ENCODE measurements around the gene MSRB2. TPM values are rescaled to one million over a fixed set of nuclear protein-coding genes. Genes with fewer than 3 reads are reported as not detected.
A peak's percentile ranks its signal among the peaks of the same experiment; 100 is the strongest.

MSRB2 gene
- 15.6 TPM for polyA plus RNA-seq (2013, experiment 1 of 2)
- 15.2 TPM for polyA plus RNA-seq (2013, experiment 2 of 2)

- Histone ChIP-seq H2BK120ac (ENCODE audit: low read depth, low read length) (peak within 1 kb of the TSS; percentile 64), H2BK15ac (ENCODE audit: low read depth, poor library complexity, severe bottlenecking) (peak within 1 kb of the TSS; percentile 37), H3K27ac (ENCODE audit: low read length, poor library complexity, severe bottlenecking) (no peak within 1 kb of the TSS), H4K8ac (ENCODE audit: low read length) (peak within 1 kb of the TSS; percentile 47), H3K27me3 (ENCODE audit: control insufficient read depth in 1 of 2, insufficient read depth in 1 of 2, low read length in 2 of 2) (no peaks in the 10 kb centered on the region), H3K36me3 (ENCODE audit: control insufficient read depth in 1 of 2, insufficient read depth in 2 of 2, low read depth in 1 of 2, low read length in 2 of 2) (no peaks in the 10 kb centered on the region), H4K91ac (ENCODE audit: low read length) (peak within 1 kb of the TSS; percentile 2), H3K4ac (ENCODE audit: low read depth in 1 of 2, low read length in 2 of 2) (peak within 1 kb of the TSS; percentile 60 to 85), H3K4me2 (ENCODE audit: low read length, poor library complexity, severe bottlenecking) (peak within 1 kb of the TSS; percentile 77), H3K9me3 (ENCODE audit: control insufficient read depth, low read length) (peaks cover 5% of the 10 kb centered on the region), H3K79me1 (replicated peaks; ENCODE audit: low read length, poor library complexity, severe bottlenecking) (peaks cover 16% of the 10 kb centered on the region), H3K4me1 (ENCODE audit: control insufficient read depth, insufficient read depth, low read depth, low read length) (peaks cover 4% of the 10 kb centered on the region), H3K23ac (ENCODE audit: low read length in 2 of 2) (peak within 1 kb of the TSS in 1 of 2 experiments; percentile 83), H3K4me3 (ENCODE audit: insufficient read depth in 1 of 2, low read depth in 1 of 2, low read length in 2 of 2) (peak within 1 kb of the TSS; percentile 75 to 87), H3K9ac (ENCODE audit: low read length) (peak within 1 kb of the TSS; percentile 95), H3K14ac (ENCODE audit: low read length in 2 of 2) (peak within 1 kb of the TSS in 1 of 2 experiments; percentile 42), H2AFZ (ENCODE audit: low read depth, low read length) (peak within 1 kb of the TSS; percentile 67), H3K18ac (ENCODE audit: low read depth in 1 of 2, low read length in 2 of 2) (peak within 1 kb of the TSS; percentile 47 to 92), H2AK5ac (ENCODE audit: low read length, severe bottlenecking) (no peak within 1 kb of the TSS), H2BK12ac (ENCODE audit: low read length in 2 of 2) (peak within 1 kb of the TSS; percentile 24 to 50), H2BK5ac (ENCODE audit: low read depth, low read length, poor library complexity, severe bottlenecking) (no peak within 1 kb of the TSS)
- 0% methylated on average over 26 of the region's 50 CpGs for WGBS
- peak; percentile 94 for DNase-seq
These were observed at the start of gene MSRB2 for GRCh38 chr10:23095404-23095965. Gene MSRB2 (plus strand): TSS chr10:23095579. CDS start chr10:23095609, 30 bp downstream.

- Histone ChIP-seq H2BK15ac (ENCODE audit: low read depth, poor library complexity, severe bottlenecking) (no peak overlapping the region), H3K27ac (ENCODE audit: low read length, poor library complexity, severe bottlenecking) (no peak overlapping the region), H4K8ac (ENCODE audit: low read length) (no peak overlapping the region), H3K23ac (ENCODE audit: low read length in 2 of 2) (no peak overlapping the region), H4K91ac (ENCODE audit: low read length) (no peak overlapping the region), H2AFZ (ENCODE audit: low read depth, low read length) (no peak overlapping the region), H3K9ac (ENCODE audit: low read length) (no peak overlapping the region), H3K18ac (ENCODE audit: low read depth in 1 of 2, low read length in 2 of 2) (no peak overlapping the region), H2BK5ac (ENCODE audit: low read depth, low read length, poor library complexity, severe bottlenecking) (no peak overlapping the region), H3K4ac (ENCODE audit: low read depth in 1 of 2, low read length in 2 of 2) (no peak overlapping the region), H3K4me2 (ENCODE audit: low read length, poor library complexity, severe bottlenecking) (no peak overlapping the region), H3K4me3 (ENCODE audit: insufficient read depth in 1 of 2, low read depth in 1 of 2, low read length in 2 of 2) (no peak overlapping the region), H3K79me1 (replicated peaks; ENCODE audit: low read length, poor library complexity, severe bottlenecking) (no peaks in the 10 kb centered on the region), H3K9me3 (ENCODE audit: control insufficient read depth, low read length) (no peaks in the 10 kb centered on the region), H3K27me3 (ENCODE audit: control insufficient read depth in 1 of 2, insufficient read depth in 1 of 2, low read length in 2 of 2) (peaks cover 0 to 3% of the 10 kb centered on the region in 2 experiments), H3K4me1 (ENCODE audit: control insufficient read depth, insufficient read depth, low read depth, low read length) (no peaks in the 10 kb centered on the region), H2BK120ac (ENCODE audit: low read depth, low read length) (no peak overlapping the region), H3K14ac (ENCODE audit: low read length in 2 of 2) (no peak overlapping the region), H2BK12ac (ENCODE audit: low read length in 2 of 2) (no peak overlapping the region), H3K36me3 (ENCODE audit: control insufficient read depth in 1 of 2, insufficient read depth in 2 of 2, low read depth in 1 of 2, low read length in 2 of 2) (no peaks in the 10 kb centered on the region), H2AK5ac (ENCODE audit: low read length, severe bottlenecking) (no peak overlapping the region)
- peak; percentile 20 for DNase-seq
- WGBS: 8% methylated on average over 1 of the region's 4 CpGs
These were observed 49.4 kb upstream of the MSRB2 start for GRCh38 chr10:23046027-23046426.

- H2BK5ac ChIP-seq (ENCODE audit: low read depth, low read length, poor library complexity, severe bottlenecking): no peak overlapping the region
- H2BK12ac ChIP-seq (ENCODE audit: low read length in 2 of 2): peak overlapping the region in 1 of 2 experiments; percentile 76
- H3K36me3 ChIP-seq (ENCODE audit: control insufficient read depth in 1 of 2, insufficient read depth in 2 of 2, low read depth in 1 of 2, low read length in 2 of 2): no peaks in the 10 kb centered on the region
- no peaks in the 10 kb centered on the region for H3K4me1 ChIP-seq (ENCODE audit: control insufficient read depth, insufficient read depth, low read depth, low read length)
- WGBS: 33% methylated on average over 9 of the region's 9 CpGs
- H3K4ac ChIP-seq (ENCODE audit: low read depth in 1 of 2, low read length in 2 of 2): no peak overlapping the region
- H3K27ac ChIP-seq (ENCODE audit: low read length, poor library complexity, severe bottlenecking): no peak overlapping the region
- DNase-seq: peak; percentile 37
- H3K27me3 ChIP-seq (ENCODE audit: control insufficient read depth in 1 of 2, insufficient read depth in 1 of 2, low read length in 2 of 2): peaks cover 0 to 4% of the 10 kb centered on the region in 2 experiments
- no peak overlapping the region for H3K4me3 ChIP-seq (ENCODE audit: insufficient read depth in 1 of 2, low read depth in 1 of 2, low read length in 2 of 2)
- H3K79me1 ChIP-seq (replicated peaks; ENCODE audit: low read length, poor library complexity, severe bottlenecking): no peaks in the 10 kb centered on the region
- H3K23ac ChIP-seq (ENCODE audit: low read length in 2 of 2): no peak overlapping the region
- no peak overlapping the region for H2AK5ac ChIP-seq (ENCODE audit: low read length, severe bottlenecking)
- no peak overlapping the region for H2AFZ ChIP-seq (ENCODE audit: low read depth, low read length)
- no peak overlapping the region for H3K18ac ChIP-seq (ENCODE audit: low read depth in 1 of 2, low read length in 2 of 2)
- H3K9me3 ChIP-seq (ENCODE audit: control insufficient read depth, low read length): no peaks in the 10 kb centered on the region
- H4K91ac ChIP-seq (ENCODE audit: low read length): no peak overlapping the region
- no peak overlapping the region for H2BK15ac ChIP-seq (ENCODE audit: low read depth, poor library complexity, severe bottlenecking)
- no peak overlapping the region for H3K9ac ChIP-seq (ENCODE audit: low read length)
- no peak overlapping the region for H2BK120ac ChIP-seq (ENCODE audit: low read depth, low read length)
- no peak overlapping the region for H3K4me2 ChIP-seq (ENCODE audit: low read length, poor library complexity, severe bottlenecking)
- H4K8ac ChIP-seq (ENCODE audit: low read length): no peak overlapping the region
- no peak overlapping the region for H3K14ac ChIP-seq (ENCODE audit: low read length in 2 of 2)
These were observed 48.0 kb upstream of the MSRB2 start for GRCh38 chr10:23047201-23048050.

GRCh38 chr10:23048191-23048590 is 47.2 kb upstream of the MSRB2 start:
- H4K8ac ChIP-seq (ENCODE audit: low read length): no peak overlapping the region
- no peak overlapping the region for H2BK15ac ChIP-seq (ENCODE audit: low read depth, poor library complexity, severe bottlenecking)
- H2BK120ac ChIP-seq (ENCODE audit: low read depth, low read length): no peak overlapping the region
- no peak overlapping the region for H2AFZ ChIP-seq (ENCODE audit: low read depth, low read length)
- H3K79me1 ChIP-seq (replicated peaks; ENCODE audit: low read length, poor library complexity, severe bottlenecking): no peaks in the 10 kb centered on the region
- H3K18ac ChIP-seq (ENCODE audit: low read depth in 1 of 2, low read length in 2 of 2): no peak overlapping the region
- no peak overlapping the region for H3K9ac ChIP-seq (ENCODE audit: low read length)
- no peak overlapping the region for H3K14ac ChIP-seq (ENCODE audit: low read length in 2 of 2)
- H3K36me3 ChIP-seq (ENCODE audit: control insufficient read depth in 1 of 2, insufficient read depth in 2 of 2, low read depth in 1 of 2, low read length in 2 of 2): no peaks in the 10 kb centered on the region
- H3K23ac ChIP-seq (ENCODE audit: low read length in 2 of 2): no peak overlapping the region
- no peak overlapping the region for H3K4ac ChIP-seq (ENCODE audit: low read depth in 1 of 2, low read length in 2 of 2)
- WGBS: 94% methylated on average over 4 of the region's 4 CpGs
- no peak overlapping the region for H4K91ac ChIP-seq (ENCODE audit: low read length)
- no peaks in the 10 kb centered on the region for H3K9me3 ChIP-seq (ENCODE audit: control insufficient read depth, low read length)
- DNase-seq: no peak
- no peak overlapping the region for H2BK12ac ChIP-seq (ENCODE audit: low read length in 2 of 2)
- no peaks in the 10 kb centered on the region for H3K4me1 ChIP-seq (ENCODE audit: control insufficient read depth, insufficient read depth, low read depth, low read length)
- H2BK5ac ChIP-seq (ENCODE audit: low read depth, low read length, poor library complexity, severe bottlenecking): no peak overlapping the region
- H3K4me2 ChIP-seq (ENCODE audit: low read length, poor library complexity, severe bottlenecking): no peak overlapping the region
- peaks cover 0 to 7% of the 10 kb centered on the region in 2 experiments for H3K27me3 ChIP-seq (ENCODE audit: control insufficient read depth in 1 of 2, insufficient read depth in 1 of 2, low read length in 2 of 2)
- no peak overlapping the region for H2AK5ac ChIP-seq (ENCODE audit: low read length, severe bottlenecking)
- no peak overlapping the region for H3K27ac ChIP-seq (ENCODE audit: low read length, poor library complexity, severe bottlenecking)
- no peak overlapping the region for H3K4me3 ChIP-seq (ENCODE audit: insufficient read depth in 1 of 2, low read depth in 1 of 2, low read length in 2 of 2)
